ENCODE results near the gene WDR83. TPM values are rescaled to one million over a fixed set of nuclear protein-coding genes. Genes with fewer than 3 reads are reported as not detected.

WDR83 gene
- total RNA-seq, 1 donor from 2014 or later, result 13.2 TPM

GRCh38 chr19:12626958-12627357, 39.6 kb upstream of the WDR83 start:
- TF ChIP-seq CTCF (IDR thresholded peaks at IDR 0.05; ENCODE audit: unreplicated experiment), result no peak
- Mint-ChIP-seq H3K27me3 (ENCODE audit: unreplicated experiment) (no peaks in the 10 kb centered on the region), H3K9me3 (ENCODE audit: unreplicated experiment) (peaks cover 17% of the 10 kb centered on the region), H3K4me3 (ENCODE audit: unreplicated experiment) (peak overlapping the region; percentile 81), H3K4me1 (ENCODE audit: unreplicated experiment) (no peaks in the 10 kb centered on the region), H3K36me3 (ENCODE audit: low read depth, unreplicated experiment) (peaks cover 68% of the 10 kb centered on the region), H3K27ac (ENCODE audit: unreplicated experiment) (no peak overlapping the region)
- DNase-seq (ENCODE audit: low spot score), result no peak

DNA sequence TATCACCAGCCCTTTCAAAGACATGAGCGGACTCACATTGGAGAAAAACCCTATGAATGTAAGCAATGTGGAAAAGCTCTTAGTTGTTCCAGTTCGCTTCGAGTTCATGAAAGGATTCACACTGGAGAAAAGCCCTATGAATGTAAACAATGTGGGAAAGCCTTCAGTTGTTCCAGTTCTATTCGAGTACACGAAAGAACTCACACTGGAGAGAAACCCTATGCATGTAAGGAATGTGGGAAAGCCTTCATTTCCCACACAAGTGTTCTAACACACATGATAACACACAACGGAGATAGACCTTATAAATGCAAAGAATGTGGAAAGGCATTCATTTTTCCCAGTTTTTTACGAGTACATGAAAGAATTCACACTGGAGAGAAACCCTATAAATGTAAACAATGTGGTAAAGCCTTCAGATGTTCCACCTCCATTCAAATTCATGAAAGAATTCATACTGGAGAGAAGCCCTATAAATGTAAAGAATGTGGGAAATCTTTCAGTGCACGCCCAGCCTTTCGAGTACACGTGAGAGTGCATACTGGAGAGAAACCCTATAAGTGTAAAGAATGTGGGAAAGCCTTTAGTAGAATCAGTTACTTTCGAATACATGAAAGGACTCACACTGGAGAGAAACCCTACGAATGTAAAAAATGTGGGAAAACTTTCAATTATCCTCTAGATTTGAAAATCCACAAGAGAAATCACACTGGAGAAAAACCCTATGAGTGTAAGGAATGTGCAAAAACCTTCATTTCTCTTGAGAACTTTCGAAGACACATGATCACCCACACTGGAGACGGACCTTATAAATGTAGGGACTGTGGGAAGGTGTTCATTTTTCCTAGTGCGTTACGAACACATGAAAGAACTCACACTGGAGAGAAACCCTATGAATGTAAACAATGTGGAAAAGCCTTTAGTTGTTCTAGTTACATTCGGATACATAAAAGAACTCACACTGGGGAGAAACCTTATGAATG, 38.3 kb upstream of the WDR83 start:
- Mint-ChIP-seq H3K27me3 (ENCODE audit: unreplicated experiment) (no peaks in the 10 kb centered on the region), H3K9me3 (ENCODE audit: unreplicated experiment) (peaks cover 17% of the 10 kb centered on the region), H3K36me3 (ENCODE audit: low read depth, unreplicated experiment) (peaks cover 60% of the 10 kb centered on the region), H3K27ac (ENCODE audit: unreplicated experiment) (no peak overlapping the region), H3K4me3 (ENCODE audit: unreplicated experiment) (peak overlapping the region; percentile 90), H3K4me1 (ENCODE audit: unreplicated experiment) (no peaks in the 10 kb centered on the region)
- TF ChIP-seq CTCF (IDR thresholded peaks at IDR 0.05; ENCODE audit: unreplicated experiment), result no peak
- no peak for DNase-seq (ENCODE audit: low spot score)

GRCh38 chr19:12629215-12629614, 37.4 kb upstream of the WDR83 start:
- Mint-ChIP-seq H3K36me3 (ENCODE audit: low read depth, unreplicated experiment) (peaks cover 54% of the 10 kb centered on the region), H3K4me3 (ENCODE audit: unreplicated experiment) (peak overlapping the region; percentile 90), H3K9me3 (ENCODE audit: unreplicated experiment) (peaks cover 17% of the 10 kb centered on the region), H3K27ac (ENCODE audit: unreplicated experiment) (no peak overlapping the region), H3K4me1 (ENCODE audit: unreplicated experiment) (no peaks in the 10 kb centered on the region), H3K27me3 (ENCODE audit: unreplicated experiment) (no peaks in the 10 kb centered on the region)
- TF ChIP-seq CTCF (IDR thresholded peaks at IDR 0.05; ENCODE audit: unreplicated experiment), result no peak
- no peak for DNase-seq (ENCODE audit: low spot score)

DNA sequence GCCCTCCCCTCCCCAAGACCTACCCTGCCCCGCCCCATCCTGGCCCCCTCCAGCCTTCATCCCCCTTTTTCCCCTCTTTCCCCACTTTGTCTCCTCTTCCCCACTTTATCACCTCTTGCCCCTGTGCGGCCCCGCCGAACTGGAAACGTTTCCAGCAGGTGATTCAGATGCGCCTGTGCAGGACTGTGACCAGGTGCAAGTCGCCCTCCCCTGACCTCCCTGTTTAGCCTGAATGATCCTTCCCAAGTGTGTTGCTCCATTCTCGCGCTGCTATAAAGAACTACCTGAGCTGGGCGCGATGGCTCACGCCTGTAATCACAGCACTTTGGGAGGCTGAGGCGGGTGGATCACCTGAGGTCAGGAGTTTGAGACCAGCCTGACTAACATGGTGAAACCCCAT, 30.0 kb upstream of the WDR83 start:
- TF ChIP-seq CTCF (IDR thresholded peaks at IDR 0.05; ENCODE audit: unreplicated experiment), result no peak
- Mint-ChIP-seq H3K9me3 (ENCODE audit: unreplicated experiment) (no peaks in the 10 kb centered on the region), H3K4me1 (ENCODE audit: unreplicated experiment) (peaks cover 12% of the 10 kb centered on the region), H3K36me3 (ENCODE audit: low read depth, unreplicated experiment) (no peaks in the 10 kb centered on the region), H3K4me3 (ENCODE audit: unreplicated experiment) (no peak overlapping the region), H3K27ac (ENCODE audit: unreplicated experiment) (no peak overlapping the region), H3K27me3 (ENCODE audit: unreplicated experiment) (peaks cover 9% of the 10 kb centered on the region)
- no peak for DNase-seq (ENCODE audit: low spot score)

DNA sequence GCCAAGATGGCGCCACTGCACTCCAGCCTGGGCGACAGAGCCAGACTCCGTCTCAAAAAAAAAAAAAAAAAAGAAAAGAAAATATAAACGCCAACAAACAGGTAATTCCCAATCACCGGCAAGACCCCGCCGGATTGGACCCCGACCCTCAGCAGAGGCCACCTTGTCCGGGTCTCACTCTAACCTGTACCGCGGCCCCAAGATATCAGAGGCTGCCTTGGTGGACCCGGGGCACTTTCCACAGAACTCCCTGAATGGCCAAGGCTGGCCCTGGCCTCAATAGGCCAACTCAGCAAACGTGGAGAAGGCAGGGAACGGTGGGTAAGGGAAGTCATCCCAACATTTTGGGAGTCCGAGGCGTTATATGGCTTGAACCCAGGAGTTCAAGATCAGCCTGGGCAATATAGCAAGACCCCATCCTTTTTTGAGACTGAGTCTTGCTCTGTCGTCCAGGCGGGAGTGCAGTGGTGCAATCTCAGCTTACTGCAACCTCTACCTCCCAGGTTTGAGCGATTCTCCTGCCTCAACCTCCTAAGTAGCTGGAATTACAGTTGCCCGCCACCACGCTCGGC, 27.9 kb upstream of the WDR83 start:
- Mint-ChIP-seq H3K36me3 (ENCODE audit: low read depth, unreplicated experiment) (no peaks in the 10 kb centered on the region), H3K27me3 (ENCODE audit: unreplicated experiment) (peaks cover 11% of the 10 kb centered on the region), H3K9me3 (ENCODE audit: unreplicated experiment) (no peaks in the 10 kb centered on the region), H3K27ac (ENCODE audit: unreplicated experiment) (no peak overlapping the region), H3K4me1 (ENCODE audit: unreplicated experiment) (peaks cover 12% of the 10 kb centered on the region), H3K4me3 (ENCODE audit: unreplicated experiment) (no peak overlapping the region)
- DNase-seq (ENCODE audit: low spot score), result no peak
- TF ChIP-seq CTCF (IDR thresholded peaks at IDR 0.05; ENCODE audit: unreplicated experiment), result no peak
